PFSK-1 (cell line): ENCODE measurements around the gene NME8.

Experiments
- POLR2AphosphoS5 ChIP-seq: IDR thresholded peaks from 2 replicates; pipeline ENCODE4 v1.6.1; 2012; ENCODE audit warnings: low read depth, mild to moderate bottlenecking, control low read depth, low read length, moderate library complexity
- SIN3A ChIP-seq: IDR thresholded peaks from 2 replicates; pipeline ENCODE4 v1.6.1; 2012; ENCODE audit warnings: mild to moderate bottlenecking, low read length, moderate library complexity, borderline replicate concordance; ENCODE audit not compliant: insufficient read depth
- TAF1 ChIP-seq: IDR thresholded peaks from 2 replicates; pipeline ENCODE4 v1.6.1; 2012; ENCODE audit warnings: low read length, control low read depth, borderline replicate concordance; ENCODE audit not compliant: insufficient read depth
- TF ChIP-seq, protein P1 (sequence below), 2 experiments: IDR thresholded peaks; 2 replicates each; pipeline versions ENCODE4 v1.6.1 to v1.8.0; 2011 to 2012; ENCODE audit warnings: low read depth in 2 of 2, low read length in 2 of 2, control low read depth in 1 of 2, inconsistent platforms in 1 of 2, mild to moderate bottlenecking in 1 of 2, moderate library complexity in 1 of 2; ENCODE audit not compliant: insufficient read depth in 1 of 2

GRCh38 chr7:37944737-37945054 lies 96.3 kb downstream of the NME8 start:
- TF ChIP-seq POLR2AphosphoS5 = no peak
- no peak for TF ChIP-seq TAF1
- TF ChIP-seq SIN3A = no peak
- TF ChIP-seq, protein P1, sequence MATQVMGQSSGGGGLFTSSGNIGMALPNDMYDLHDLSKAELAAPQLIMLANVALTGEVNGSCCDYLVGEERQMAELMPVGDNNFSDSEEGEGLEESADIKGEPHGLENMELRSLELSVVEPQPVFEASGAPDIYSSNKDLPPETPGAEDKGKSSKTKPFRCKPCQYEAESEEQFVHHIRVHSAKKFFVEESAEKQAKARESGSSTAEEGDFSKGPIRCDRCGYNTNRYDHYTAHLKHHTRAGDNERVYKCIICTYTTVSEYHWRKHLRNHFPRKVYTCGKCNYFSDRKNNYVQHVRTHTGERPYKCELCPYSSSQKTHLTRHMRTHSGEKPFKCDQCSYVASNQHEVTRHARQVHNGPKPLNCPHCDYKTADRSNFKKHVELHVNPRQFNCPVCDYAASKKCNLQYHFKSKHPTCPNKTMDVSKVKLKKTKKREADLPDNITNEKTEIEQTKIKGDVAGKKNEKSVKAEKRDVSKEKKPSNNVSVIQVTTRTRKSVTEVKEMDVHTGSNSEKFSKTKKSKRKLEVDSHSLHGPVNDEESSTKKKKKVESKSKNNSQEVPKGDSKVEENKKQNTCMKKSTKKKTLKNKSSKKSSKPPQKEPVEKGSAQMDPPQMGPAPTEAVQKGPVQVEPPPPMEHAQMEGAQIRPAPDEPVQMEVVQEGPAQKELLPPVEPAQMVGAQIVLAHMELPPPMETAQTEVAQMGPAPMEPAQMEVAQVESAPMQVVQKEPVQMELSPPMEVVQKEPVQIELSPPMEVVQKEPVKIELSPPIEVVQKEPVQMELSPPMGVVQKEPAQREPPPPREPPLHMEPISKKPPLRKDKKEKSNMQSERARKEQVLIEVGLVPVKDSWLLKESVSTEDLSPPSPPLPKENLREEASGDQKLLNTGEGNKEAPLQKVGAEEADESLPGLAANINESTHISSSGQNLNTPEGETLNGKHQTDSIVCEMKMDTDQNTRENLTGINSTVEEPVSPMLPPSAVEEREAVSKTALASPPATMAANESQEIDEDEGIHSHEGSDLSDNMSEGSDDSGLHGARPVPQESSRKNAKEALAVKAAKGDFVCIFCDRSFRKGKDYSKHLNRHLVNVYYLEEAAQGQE (IDR thresholded peaks at IDR 0.05; ENCODE audit: insufficient read depth in 1 of 2, low read depth in 2 of 2, low read length in 2 of 2) = no peak
